HFFc6 (cell line): ENCODE results near the gene WSCD1. TPM values are rescaled to one million over a fixed set of nuclear protein-coding genes. Genes with fewer than 3 reads are reported as not detected.

Experiments
- DNase-seq: peaks from one replicate; pipeline ENCODE4 v3.0.0-alpha.2; 2018
- H3K27ac Mint-ChIP-seq: 2 replicates; pipeline ENCODE4 v1.8.0; 2020; ENCODE audit warnings: mild to moderate bottlenecking, mixed read lengths
- H3K27me3 Mint-ChIP-seq: 2 replicates; pipeline ENCODE4 v1.8.0; 2021; ENCODE audit warnings: mild to moderate bottlenecking, moderate library complexity, mixed read lengths; ENCODE audit not compliant: insufficient read depth
- H3K36me3 Mint-ChIP-seq: 2 replicates; pipeline ENCODE4 v1.8.0; 2021; ENCODE audit warnings: low read depth, mixed read lengths
- H3K4me1 Mint-ChIP-seq: 2 replicates; pipeline ENCODE4 v1.8.0; 2020; ENCODE audit warnings: low read depth, mixed read lengths
- H3K4me3 Mint-ChIP-seq: 2 replicates; pipeline ENCODE4 v1.8.0; 2020; ENCODE audit warnings: mild to moderate bottlenecking, moderate library complexity, mixed read lengths
- H3K9me3 Mint-ChIP-seq: 2 replicates; pipeline ENCODE4 v1.8.0; 2020; ENCODE audit warnings: mild to moderate bottlenecking, mixed read lengths
- CTCF ChIP-seq: fragments of 200-600 bp; sonication (generic); IDR thresholded peaks from 2 replicates; pipeline ENCODE4 v1.5.0; 2021; ENCODE audit warnings: antibody characterized with exemption, mild to moderate bottlenecking
- long read RNA-seq: library from polyadenylated mRNA; unstranded; transcript quantifications from one replicate; pipeline ENCODE4 v2.0.0, GENCODE V29; 2019
- total RNA-seq, 6 experiments: library from RNA; stranded (reverse); fragmentation: NEBNext Ultra II Directional; extraction: Animal tissue kit (Norgen Biotek cat#: 25700); gene quantifications; 2 replicates in 1 of 6; 3 replicates in 5 of 6; pipeline ENCODE4 v1.2.3, GENCODE V29; 2021

The WSCD1 gene
- not detected for total RNA-seq
- long read RNA-seq, result 0 reads

- no peak for TF ChIP-seq CTCF
- H3K27me3 Mint-ChIP-seq, result peaks cover 31% of the 10 kb centered on the region
- peaks cover 5% of the 10 kb centered on the region; the same call in 1 of the 2 replicates for H3K36me3 Mint-ChIP-seq
- H3K4me1 Mint-ChIP-seq, result peaks cover 6% of the 10 kb centered on the region; the same call in 1 of the 2 replicates
- H3K4me3 Mint-ChIP-seq, result peak within 1 kb of the TSS; percentile 71
- no peak within 1 kb of the TSS for H3K27ac Mint-ChIP-seq
- no peak for DNase-seq
- no peaks in the 10 kb centered on the region for H3K9me3 Mint-ChIP-seq
These were observed at the start of gene WSCD1 for GRCh38 chr17:6069539-6070429. WSCD1 (plus strand) TSS chr17:6070379; CDS start chr17:6080659, 10,280 bp downstream.

- Mint-ChIP-seq H3K4me3 (no peak overlapping the region), H3K4me1 (no peaks in the 10 kb centered on the region), H3K36me3 (no peaks in the 10 kb centered on the region), H3K27ac (no peak overlapping the region), H3K9me3 (no peaks in the 10 kb centered on the region; the same call in 1 of the 2 replicates), H3K27me3 (peaks cover 27% of the 10 kb centered on the region)
- no peak for TF ChIP-seq CTCF
- DNase-seq, result no peak
These were observed 49.2 kb upstream of the WSCD1 start for GRCh38 chr17:6021011-6021400.

- no peak for TF ChIP-seq CTCF
- Mint-ChIP-seq H3K36me3 (no peaks in the 10 kb centered on the region), H3K27ac (no peak overlapping the region), H3K4me3 (no peak overlapping the region), H3K4me1 (no peaks in the 10 kb centered on the region), H3K27me3 (peaks cover 27% of the 10 kb centered on the region), H3K9me3 (no peaks in the 10 kb centered on the region; the same call in 1 of the 2 replicates)
- no peak for DNase-seq
These were observed 48.6 kb upstream of the WSCD1 start for GRCh38 chr17:6021627-6022026.

GRCh38 chr17:6023036-6023831 is 46.9 kb upstream of the WSCD1 start:
- peaks cover 29% of the 10 kb centered on the region for H3K27me3 Mint-ChIP-seq
- H3K27ac Mint-ChIP-seq, result no peak overlapping the region
- no peaks in the 10 kb centered on the region for H3K36me3 Mint-ChIP-seq

More at GRCh38 chr17:6023036-6023831, 46.9 kb upstream of the WSCD1 start:
- Mint-ChIP-seq H3K4me1 (no peaks in the 10 kb centered on the region), H3K4me3 (no peak overlapping the region), H3K9me3 (no peaks in the 10 kb centered on the region)
- TF ChIP-seq CTCF, result no peak
- DNase-seq, result no peak
